T-helper 2 cell treated with Interferon-gamma antibody and Interleukin-4, amounts not matched to agents 100 ng/mL and 5 ng/mL, for 36 hours (primary cell): ENCODE measurements around the gene ZNF439. TPM values are rescaled to one million over a fixed set of nuclear protein-coding genes. Genes with fewer than 3 reads are reported as not detected.
"Not testable (repeated sequence)": the region's sequence is repeated elsewhere in the genome, so short reads cannot be mapped to it uniquely, and the experiment has no call there.

Experiments used
- intact Hi-C: fragments of 100-400 bp; cut with micrococcal nuclease; formaldehyde crosslinking; loops from one replicate; pipeline ENCODE4 v1.15.1; 2023
- total RNA-seq: library from RNA; stranded (reverse); gene quantifications from 2 replicates; pipeline ENCODE4 v1.2.3, GENCODE V29; 2022

Gene ZNF439
- total RNA-seq, 1 donor from 2014 or later, result 6.4 TPM

- intact Hi-C loops, result not testable (repeated sequence)
Observed at GRCh38 chr19:11867766-11868165, 19.2 kb downstream of the ZNF439 start.

DNA sequence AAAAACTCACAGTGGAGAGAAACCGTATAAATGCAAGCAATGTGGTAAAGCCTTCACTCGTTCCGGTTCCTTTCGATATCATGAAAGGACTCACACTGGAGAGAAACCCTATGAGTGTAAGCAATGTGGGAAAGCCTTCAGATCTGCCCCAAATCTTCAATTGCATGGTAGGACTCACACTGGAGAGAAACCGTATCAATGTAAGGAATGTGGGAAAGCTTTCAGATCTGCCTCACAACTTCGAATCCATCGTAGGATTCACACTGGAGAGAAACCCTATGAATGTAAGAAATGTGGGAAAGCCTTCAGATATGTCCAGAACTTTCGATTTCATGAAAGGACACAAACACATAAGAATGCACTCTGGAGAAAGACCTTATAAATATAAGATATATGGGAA, 19.7 kb downstream of the ZNF439 start:
- intact Hi-C loops, result no loop called here

DNA sequence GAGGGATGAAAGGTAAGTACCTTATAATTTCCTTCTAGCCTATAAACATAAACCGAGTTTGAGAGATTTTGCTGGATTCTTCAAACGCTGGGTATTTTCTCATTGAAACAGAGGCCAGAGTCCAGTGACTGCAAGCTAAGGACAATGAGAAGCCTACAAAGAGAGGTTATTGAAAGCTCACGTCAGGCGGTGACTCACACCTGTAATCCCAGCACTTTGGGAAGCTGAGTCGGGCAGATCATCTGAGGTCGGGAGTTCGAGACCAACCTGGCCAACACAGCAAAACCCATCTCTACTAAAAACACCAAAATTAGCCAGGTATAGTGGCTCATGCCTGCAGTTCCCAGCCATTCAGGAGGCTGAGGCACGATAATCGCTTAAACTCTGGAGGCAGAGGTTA, 24.1 kb downstream of the ZNF439 start:
- intact Hi-C loops, result no loop called here

DNA sequence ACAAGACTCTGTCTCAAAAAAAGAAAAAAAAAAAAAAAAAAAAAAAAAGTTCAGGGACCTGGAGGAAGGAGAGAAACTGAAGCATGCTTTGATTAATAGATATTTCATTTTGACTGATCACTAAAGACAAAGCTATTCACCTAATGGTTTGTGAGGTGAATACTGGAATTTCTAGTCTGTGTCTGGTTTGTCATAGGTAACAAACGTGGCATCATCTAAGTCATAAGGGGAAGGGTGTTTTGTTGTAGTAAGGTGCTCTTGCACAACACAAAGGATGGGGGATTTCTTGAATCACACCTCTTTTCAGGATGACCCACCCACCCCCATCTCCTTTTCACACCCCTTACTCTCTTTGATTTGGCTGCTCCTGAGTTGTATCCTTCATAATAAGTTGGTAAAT, 25.2 kb downstream of the ZNF439 start:
- intact Hi-C loops, result no loop called here

DNA sequence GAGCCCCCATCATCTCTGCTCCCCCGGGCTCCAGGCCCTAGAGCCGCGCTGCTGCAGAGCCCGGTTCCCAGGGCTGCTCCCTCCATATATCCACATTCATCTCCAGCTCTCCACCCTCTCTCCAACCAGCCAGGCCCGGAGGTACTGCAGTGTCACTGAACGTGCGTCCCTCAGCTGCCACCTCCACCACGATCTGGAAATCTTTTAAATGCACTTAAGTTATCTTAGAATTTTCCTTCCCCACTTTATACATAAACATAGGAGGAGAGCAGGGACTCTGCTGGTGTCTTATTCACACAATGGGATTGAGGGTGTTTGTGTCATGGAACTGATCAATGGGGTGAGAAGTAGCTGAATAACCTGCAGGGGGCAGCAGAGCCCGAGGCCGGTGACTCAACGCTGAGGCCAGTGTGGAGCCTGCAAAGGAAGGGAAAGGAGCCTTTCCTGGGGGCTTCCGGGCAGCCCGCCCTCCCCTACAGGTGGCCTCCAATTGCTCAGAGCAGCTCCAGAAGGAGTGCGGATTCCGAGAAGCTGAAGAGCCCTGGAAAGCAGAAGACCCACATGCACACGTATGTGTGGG, 31.3 kb downstream of the ZNF439 start:
- intact Hi-C loops, result loop anchor here (5.0 kb wide), 1 partner anchor 82 kb away; the partner anchor contains the start of gene ZNF491

- intact Hi-C loops, result loop anchor here (5.0 kb wide), 1 partner anchor 83 kb away; the partner anchor contains the start of gene ZNF491
Observed at GRCh38 chr19:11880598-11880997, 32.1 kb downstream of the ZNF439 start.

DNA sequence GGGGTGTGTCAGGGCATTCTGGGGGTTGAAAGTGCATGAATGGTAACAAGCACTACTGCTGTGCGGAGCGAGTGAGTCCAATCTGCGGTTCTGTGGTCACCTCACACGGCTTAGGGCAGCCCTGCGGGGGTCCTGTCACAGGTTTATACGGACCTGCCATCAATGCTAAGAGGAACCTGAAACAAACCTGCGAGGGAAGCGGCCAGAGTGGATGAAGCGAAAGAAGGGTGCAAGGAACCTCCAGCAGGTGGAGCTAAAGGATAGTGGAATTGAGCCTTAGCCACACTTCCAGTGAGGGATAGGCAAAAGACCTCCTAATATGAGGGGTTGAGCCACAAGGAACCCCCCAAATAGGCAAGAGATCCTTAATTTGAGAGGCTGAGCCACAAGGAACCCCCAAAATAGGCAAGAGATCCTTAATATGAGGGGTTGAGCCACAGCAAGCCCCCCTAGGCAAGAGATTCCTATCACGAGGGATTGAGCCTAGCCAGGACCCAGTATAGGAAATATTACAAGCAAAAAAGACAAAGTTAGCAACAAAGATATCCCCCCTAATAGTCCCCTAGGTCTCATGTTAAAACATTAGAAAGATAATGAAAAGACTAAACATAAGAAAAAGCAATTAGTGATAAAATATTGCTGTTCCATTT, 32.8 kb downstream of the ZNF439 start:
- intact Hi-C loops, result loop anchor here (1.0 to 5.0 kb wide), 3 partner anchors 84 to 260 kb away; partner anchors contain the start of gene ZNF491

- intact Hi-C loops, result loop anchor here (5.0 kb wide), 1 partner anchor 85 kb away; the partner anchor contains the start of gene ZNF491
Observed at GRCh38 chr19:11882606-11883005, 34.1 kb downstream of the ZNF439 start.

- intact Hi-C loops, result no loop called here
Observed at GRCh38 chr19:11887234-11887610, 38.7 kb downstream of the ZNF439 start.

DNA sequence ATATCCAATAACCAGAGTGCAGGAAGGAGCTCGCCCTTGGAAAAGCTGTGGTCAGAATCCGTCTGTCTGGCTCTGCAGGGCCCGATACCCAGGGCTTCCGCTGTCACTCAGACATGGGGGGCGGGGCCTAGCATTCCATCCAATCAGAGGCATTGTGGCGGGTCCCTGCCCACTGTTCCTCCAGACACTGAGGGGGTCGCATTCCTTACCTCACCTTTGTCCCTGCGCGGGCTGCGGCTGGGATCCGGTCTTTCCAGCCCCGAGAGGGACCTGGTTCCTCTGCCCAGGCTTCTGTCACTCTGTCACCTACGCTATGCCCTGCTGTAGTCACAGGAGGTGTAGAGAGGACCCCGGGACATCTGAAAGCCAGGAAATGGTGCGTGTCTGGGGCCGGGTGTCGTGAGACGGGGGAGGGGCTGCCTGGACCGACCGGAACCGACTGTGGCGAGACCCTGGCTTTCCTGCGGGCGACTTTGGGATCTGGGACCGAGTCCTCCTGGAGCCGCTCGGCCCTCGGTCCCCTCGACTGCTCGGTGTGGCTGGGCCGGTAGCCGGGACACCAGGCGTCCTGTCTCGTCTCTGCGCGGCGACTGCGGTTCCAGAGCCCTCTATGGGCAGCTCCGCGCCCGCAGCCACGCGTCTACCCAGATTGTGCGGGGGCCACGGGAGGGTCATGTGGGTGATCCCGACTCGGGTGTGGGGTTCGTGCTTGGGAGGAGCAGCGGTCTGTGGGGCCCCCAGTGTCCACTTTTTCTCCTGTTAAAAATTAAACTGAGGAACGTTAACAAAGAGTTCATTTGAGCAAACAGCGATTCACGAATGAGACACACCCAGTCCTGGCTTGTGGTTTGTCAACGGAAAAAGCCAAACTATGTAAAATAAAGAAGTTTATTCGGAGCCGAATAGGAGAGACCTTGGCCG, 39.3 kb downstream of the ZNF439 start, which contains the start of gene ZNF69:
TSS of gene ZNF69 (plus strand) at position 172 of the 921 bp plus-strand sequence. CDS start at position 314, 142 bp downstream.
- intact Hi-C loops, result no loop called here

DNA sequence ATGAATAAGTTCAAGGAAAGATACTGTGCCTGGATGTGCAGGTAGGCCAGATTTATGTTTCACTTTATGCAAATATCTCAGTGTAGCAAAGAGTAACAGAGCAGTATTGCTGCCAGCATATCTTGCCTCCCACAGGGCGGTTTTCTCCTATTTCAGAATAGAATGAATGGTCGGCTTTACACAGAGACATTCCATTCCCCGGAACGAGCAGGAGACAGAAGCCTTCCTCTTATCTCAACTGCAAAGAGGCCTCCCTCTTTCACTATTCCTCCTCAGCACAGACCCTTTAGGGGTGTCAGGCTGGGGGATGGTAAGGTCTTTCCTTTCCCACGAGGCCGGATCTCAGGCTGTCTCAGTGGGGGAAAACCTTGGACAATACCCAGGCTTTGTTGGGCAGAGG, 41.4 kb downstream of the ZNF439 start:
- intact Hi-C loops, result not testable (repeated sequence)

- intact Hi-C loops, result no loop called here
Observed at GRCh38 chr19:11890634-11891033, 42.1 kb downstream of the ZNF439 start.

- intact Hi-C loops, result no loop called here
Observed at GRCh38 chr19:11894851-11895250, 46.3 kb downstream of the ZNF439 start.

DNA sequence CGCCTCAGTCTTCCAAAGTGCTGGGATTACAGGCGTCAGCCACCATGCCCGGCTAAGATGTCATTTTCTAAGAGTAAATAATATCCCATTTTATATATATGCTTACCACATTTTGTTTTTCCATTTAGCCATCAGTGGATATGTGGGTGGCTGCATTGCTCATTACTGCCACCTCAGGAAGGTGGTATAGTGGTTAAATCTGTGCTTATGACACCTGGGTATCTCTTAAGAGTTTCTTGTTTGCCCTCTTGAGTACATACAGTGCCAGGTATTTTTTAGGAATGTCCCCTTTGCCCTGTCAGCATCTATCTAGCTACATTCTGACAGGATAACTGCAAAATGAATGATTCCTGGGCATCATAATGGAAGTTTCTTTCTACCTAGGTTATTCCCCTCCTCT, 53.7 kb downstream of the ZNF439 start:
- intact Hi-C loops, result no loop called here

DNA sequence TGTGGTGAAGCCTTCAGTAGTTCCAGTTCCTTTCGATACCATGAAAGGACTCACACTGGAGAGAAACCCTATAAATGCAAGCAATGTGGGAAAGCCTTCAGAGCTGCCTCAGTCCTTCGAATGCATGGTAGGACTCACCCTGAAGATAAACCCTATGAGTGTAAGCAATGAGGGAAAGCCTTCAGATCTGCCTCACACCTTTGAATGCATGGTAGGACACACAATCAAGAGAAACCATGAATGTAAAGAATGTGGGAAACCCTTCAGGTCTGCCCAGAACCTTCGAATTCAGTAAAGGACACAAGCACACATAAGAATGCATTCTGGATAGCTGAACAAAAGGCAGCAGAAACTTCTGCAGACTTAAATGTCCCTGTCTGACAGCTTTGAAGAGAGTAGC, 57.4 kb downstream of the ZNF439 start:
- intact Hi-C loops, result no loop called here

DNA sequence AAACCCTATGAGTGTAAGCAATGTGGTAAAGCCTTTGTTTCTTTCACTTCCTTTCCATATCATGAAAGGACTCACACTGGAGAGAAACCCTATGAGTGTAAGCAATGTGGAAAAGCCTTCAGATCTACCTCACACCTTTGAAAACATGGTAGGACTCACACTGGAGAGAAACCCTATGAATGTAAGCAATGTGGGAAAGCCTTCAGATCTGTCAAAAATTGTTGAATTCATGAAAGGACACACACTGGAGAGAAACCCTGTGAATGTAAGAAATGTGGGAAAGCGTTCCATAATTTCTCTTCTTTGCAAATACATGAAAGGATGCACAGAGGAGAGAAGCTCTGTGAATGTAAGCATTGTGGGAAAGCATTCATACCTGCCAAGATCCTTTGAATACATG, 63.4 kb downstream of the ZNF439 start:
- intact Hi-C loops, result not testable (repeated sequence)

- intact Hi-C loops, result not testable (repeated sequence)
Observed at GRCh38 chr19:11914417-11915051, 66.0 kb downstream of the ZNF439 start.
